B cell (primary cell): ENCODE results near the gene KLF1. TPM values are rescaled to one million over a fixed set of nuclear protein-coding genes. Genes with fewer than 3 reads are reported as not detected.

Experiments used
- ATAC-seq: fragments of 200-7000 bp; cut with Tn5 transposase; one replicate; pipeline ENCODE4 v1.10.0; 2021; ENCODE audit warnings: low read depth, mild to moderate bottlenecking, moderate number of reproducible peaks, moderate library complexity
- CTCF ChIA-PET: fragments of 350-600 bp; sonication (Branson Sonifier 250); formaldehyde crosslinking; loops from one replicate; lab custom pipeline; 2021; ENCODE audit warnings: antibody characterized with exemption, inconsistent platforms; lab: Charles Lee
- POLR2A ChIA-PET: fragments of 350-600 bp; sonication (Branson Sonifier 250); formaldehyde crosslinking; loops from one replicate; lab custom pipeline; 2021; ENCODE audit warnings: antibody characterized with exemption; lab: Charles Lee
- DNase-seq: peaks from one replicate; pipeline ENCODE4 v3.0.0; 2013
- H2AFZ ChIP-seq: 2 replicates; pipeline ENCODE4 v1.6.1; 2012; ENCODE audit warnings: mild to moderate bottlenecking, low read depth, low read length; ENCODE audit not compliant: insufficient read depth, poor library complexity, severe bottlenecking
- H3K27ac ChIP-seq, 2 donors: 1 replicate in 1 of 2; 2 replicates in 1 of 2; pipeline ENCODE4 v1.5.1; 2012 to 2013; ENCODE audit warnings: low read length in 2 of 2, mild to moderate bottlenecking in 2 of 2, moderate library complexity in 1 of 2
- H3K27me3 ChIP-seq, 4 experiments: fragments of 200-600 bp in 1 of 4; sonication (generic) in 1 of 4; replicated peaks in 1 of 4; 1 replicate in 2 of 4; 2 replicates in 2 of 4; pipeline versions ENCODE4 v1.6.1 to v1.7.0; 2013 to 2016; ENCODE audit warnings: low read length in 3 of 4, mild to moderate bottlenecking in 2 of 4, mixed read lengths in 1 of 4, moderate library complexity in 1 of 4; ENCODE audit not compliant: insufficient read depth in 4 of 4, control insufficient read depth in 3 of 4; ENCODE audit errors: control extremely low read depth in 1 of 4
- H3K36me3 ChIP-seq, 2 experiments: replicated peaks in 1 of 2; 1 replicate in 1 of 2; 2 replicates in 1 of 2; pipeline versions ENCODE4 v1.6.1 to v1.7.1; 2013; ENCODE audit warnings: low read length in 1 of 2; ENCODE audit not compliant: insufficient read depth in 2 of 2, control insufficient read depth in 1 of 2; ENCODE audit errors: control extremely low read depth in 1 of 2, extremely low read depth in 1 of 2
- H3K4me1 ChIP-seq, 2 donors: fragments of 200-600 bp in 1 of 2; sonication (generic) in 1 of 2; 1 replicate in 1 of 2; 2 replicates in 1 of 2; pipeline versions ENCODE4 v1.5.1 to v1.6.1; 2013 to 2017; ENCODE audit warnings: low read length in 2 of 2; ENCODE audit not compliant: control insufficient read depth in 2 of 2, insufficient read depth in 2 of 2
- H3K4me2 ChIP-seq: replicated peaks from 2 replicates; pipeline ENCODE3; 2012; ENCODE audit warnings: mild to moderate bottlenecking, low read depth, low read length; ENCODE audit not compliant: poor library complexity, severe bottlenecking
- H3K4me3 ChIP-seq, 5 experiments: fragments of 200-600 bp in 1 of 5; sonication (generic) in 1 of 5; 1 replicate in 3 of 5; 2 replicates in 2 of 5; pipeline versions ENCODE4 v1.5.1 to v1.7.0; 2011 to 2016; ENCODE audit warnings: low read length in 4 of 5, mild to moderate bottlenecking in 4 of 5, low read depth in 2 of 5, control low read depth in 1 of 5, moderate library complexity in 1 of 5; ENCODE audit not compliant: insufficient read depth in 1 of 5; ENCODE audit errors: control extremely low read depth in 1 of 5, extremely low read depth in 1 of 5
- H3K79me2 ChIP-seq: fragments of 200-600 bp; sonication (generic); one replicate; pipeline ENCODE4 v1.6.0; 2016; ENCODE audit warnings: low read length; ENCODE audit not compliant: control insufficient read depth, insufficient read depth
- H3K9ac ChIP-seq: fragments of 200-600 bp; sonication (generic); 2 replicates; pipeline ENCODE4 v1.6.1; 2017; ENCODE audit warnings: mild to moderate bottlenecking, low read length, moderate library complexity
- H3K9me3 ChIP-seq, 3 donors: one replicate each; pipeline versions ENCODE4 v1.6.1 to v1.7.1; 2013; ENCODE audit warnings: low read length in 2 of 3; ENCODE audit not compliant: control insufficient read depth in 2 of 3, insufficient read depth in 1 of 3; ENCODE audit errors: control extremely low read depth in 1 of 3
- H4K20me1 ChIP-seq: 2 replicates; pipeline ENCODE4 v1.6.0; 2012; ENCODE audit warnings: mild to moderate bottlenecking, low read length; ENCODE audit not compliant: insufficient read depth, control insufficient read depth, poor library complexity, severe bottlenecking
- H3K27ac Mint-ChIP-seq: one replicate; pipeline ENCODE4 v1.8.0; 2021; ENCODE audit warnings: mixed read lengths
- H3K27me3 Mint-ChIP-seq: one replicate; pipeline ENCODE4 v1.8.0; 2021; ENCODE audit warnings: mixed read lengths
- H3K4me1 Mint-ChIP-seq: one replicate; pipeline ENCODE4 v1.8.0; 2021; ENCODE audit warnings: mixed read lengths
- H3K4me3 Mint-ChIP-seq: one replicate; pipeline ENCODE4 v1.8.0; 2021; ENCODE audit warnings: mixed read lengths
- H3K9me3 Mint-ChIP-seq: one replicate; pipeline ENCODE4 v1.8.0; 2022; ENCODE audit warnings: mixed read lengths; ENCODE audit not compliant: insufficient read depth
- CTCF ChIP-seq: fragments of 200-600 bp; IDR thresholded peaks from one replicate; pipeline ENCODE4 v1.8.0; 2022; ENCODE audit warnings: antibody characterized with exemption, mild to moderate bottlenecking
- EZH2 ChIP-seq: IDR thresholded peaks from 2 replicates; pipeline ENCODE4 v1.6.1; 2012; ENCODE audit warnings: borderline replicate concordance, low read depth, mild to moderate bottlenecking, moderate library complexity, low read length; ENCODE audit not compliant: insufficient read depth, poor library complexity, severe bottlenecking
- WGBS: methylation state at CpG from one replicate; pipeline ENCODE4 v1.1.5; 2013; ENCODE audit warnings: missing lambda C conversion rate; ENCODE audit not compliant: insufficient coverage; 5-methylcytosine and 5-hydroxymethylcytosine counted together
- intact Hi-C: fragments of 100-400 bp; cut with micrococcal nuclease; formaldehyde crosslinking; loops from one replicate; pipeline ENCODE4 v1.10.0; 2022
- polyA plus RNA-seq: library from polyadenylated mRNA; depleted of rRNA; stranded (reverse); fragments of >200 nt; gene quantifications from 2 replicates; pipeline ENCODE4 v1.2.3, GENCODE V29; 2012
- total RNA-seq, 2 donors: library from RNA; stranded (reverse); fragments of 120-200 nt in 1 of 2; gene quantifications; 1 replicate in 1 of 2; 2 replicates in 1 of 2; pipeline versions ENCODE4 v1.2.3 to v1.2.4, GENCODE V29; 2013 to 2022

KLF1 gene
- total and polyA plus RNA-seq, 2 donors (not counting 1 experiment from before 2014, with no cell fraction given): not detected

GRCh38 chr19:12858041-12858928, 28.7 kb downstream of the KLF1 start:
- H3K27ac Mint-ChIP-seq: no peak overlapping the region

More at GRCh38 chr19:12858041-12858928, 28.7 kb downstream of the KLF1 start:
- peaks cover 3% of the 10 kb centered on the region for H3K9me3 Mint-ChIP-seq
- no peak overlapping the region for H3K4me3 Mint-ChIP-seq
- Histone ChIP-seq H3K4me3 (no peak overlapping the region), H4K20me1 (no peaks in the 10 kb centered on the region), H3K9me3 (peaks cover 0 to 27% (median 5%) of the 10 kb centered on the region in 3 donors), H3K9ac (no peak overlapping the region), H3K27ac (no peak overlapping the region), H3K27me3 (no peaks in the 10 kb centered on the region), H3K4me1 (no peaks in the 10 kb centered on the region), H3K36me3 (no peaks in the 10 kb centered on the region), H3K4me2 (no peak overlapping the region), H3K79me2 (no peaks in the 10 kb centered on the region), H2AFZ (no peak overlapping the region)
- intact Hi-C loops: no loop called here
- H3K4me1 Mint-ChIP-seq: no peaks in the 10 kb centered on the region
- TF ChIP-seq CTCF (no peak), EZH2 (no peak)
- H3K27me3 Mint-ChIP-seq: peaks cover 10% of the 10 kb centered on the region
- DNase-seq: no peak
- CTCF ChIA-PET: interaction anchor here (0.6 to 1.7 kb wide), 2 partner anchors 10 to 96 kb away, joined by 3 to 4 read pairs; no protein-coding TSS in a partner anchor
- no peak for ATAC-seq
- POLR2A ChIA-PET: interaction anchor here (0.7 kb wide), 1 partner anchor 49 kb away, joined by 5 read pairs; no protein-coding TSS in a partner anchor
- WGBS: 97% methylated on average over 28 of the region's 35 CpGs
